ENCODE data around the gene DAPK3.
"Not testable (repeated sequence)": the region's sequence is repeated elsewhere in the genome, so short reads cannot be mapped to it uniquely, and the experiment has no call there.

The DAPK3 gene

GRCh38 chr19:3978145-3978544, 7.2 kb upstream of the DAPK3 start:
- no peak for DNase-seq (ENCODE audit: low spot score)

- no peak for DNase-seq (ENCODE audit: low spot score)
These were observed 6.6 kb upstream of the DAPK3 start for GRCh38 chr19:3977242-3978143.

GRCh38 chr19:3976495-3977241, 5.8 kb upstream of the DAPK3 start:
- DNase-seq (ENCODE audit: low spot score): no peak

DNA sequence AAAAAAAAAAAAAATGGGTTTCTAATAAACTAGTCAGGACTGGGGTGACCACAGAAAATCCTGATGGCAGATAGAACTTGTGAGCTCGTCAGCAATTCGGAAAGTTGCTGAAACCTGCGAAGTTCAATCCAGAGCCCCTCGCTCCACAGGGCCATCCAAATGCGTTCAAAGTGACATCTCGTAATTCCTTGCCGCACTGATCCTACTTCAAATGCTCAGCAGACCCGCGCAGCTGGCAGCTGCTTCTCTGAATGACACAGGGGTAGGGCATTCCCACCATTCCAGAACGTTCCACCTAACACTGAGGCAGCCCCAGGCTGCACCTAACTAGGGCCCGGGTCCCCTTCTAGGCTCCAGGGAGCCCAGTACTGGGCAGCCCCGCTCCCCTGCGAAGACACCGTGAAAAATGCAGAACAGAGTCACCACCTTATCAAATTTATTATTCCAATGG, 4.8 kb upstream of the DAPK3 start:
- DNase-seq (ENCODE audit: low spot score): no peak

GRCh38 chr19:3975144-3975543, 4.2 kb upstream of the DAPK3 start:
- DNase-seq (ENCODE audit: low spot score): no peak

- no peak for DNase-seq (ENCODE audit: low spot score)
These were observed 539 bp downstream of the DAPK3 start for GRCh38 chr19:3970313-3970807.

DNA sequence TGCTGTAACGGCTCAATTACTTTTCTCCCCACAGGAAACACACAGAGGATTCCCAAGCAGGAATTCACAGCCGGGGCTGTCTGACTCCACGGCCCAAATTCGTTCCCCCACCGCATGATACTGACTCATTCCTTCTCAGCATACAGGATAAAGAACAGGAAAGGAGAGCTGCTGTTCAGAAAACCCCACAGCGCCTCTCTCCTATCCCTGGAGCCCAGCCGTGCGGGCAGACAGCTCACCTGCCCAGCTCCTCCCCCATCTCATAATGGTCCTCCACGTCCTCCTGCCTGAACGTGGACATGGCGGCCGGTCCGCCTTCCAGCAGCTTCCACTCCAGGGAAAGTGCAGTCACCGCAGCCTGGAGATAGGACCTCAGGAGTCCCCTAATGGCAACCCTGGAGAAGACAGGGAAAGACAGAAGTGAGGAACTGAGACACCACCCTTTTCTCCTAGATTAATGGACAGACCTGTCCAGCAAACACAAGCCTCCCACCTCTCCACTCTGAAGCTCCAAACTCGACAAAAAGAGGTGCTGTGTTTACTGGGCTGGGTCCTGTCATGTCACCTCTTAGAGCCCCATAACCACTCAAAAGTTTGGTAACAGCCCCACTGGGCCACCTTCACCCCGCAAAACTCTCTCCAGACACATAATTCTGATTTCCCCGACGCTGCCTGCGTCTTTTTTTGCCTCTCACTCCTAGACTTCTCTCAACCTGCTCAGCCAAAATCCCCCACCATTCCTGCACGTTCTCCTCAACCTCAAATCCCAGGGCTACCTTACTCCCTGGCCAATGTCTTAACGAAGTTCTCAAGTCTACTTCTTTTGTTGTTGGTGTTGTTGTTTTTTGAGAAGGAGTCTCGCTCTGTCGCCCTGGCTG, 1.2 kb downstream of the DAPK3 start:
- no peak for DNase-seq (ENCODE audit: low spot score)

- no peak for DNase-seq (ENCODE audit: low spot score)
These were observed 2.1 kb downstream of the DAPK3 start for GRCh38 chr19:3968556-3969434.

DNA sequence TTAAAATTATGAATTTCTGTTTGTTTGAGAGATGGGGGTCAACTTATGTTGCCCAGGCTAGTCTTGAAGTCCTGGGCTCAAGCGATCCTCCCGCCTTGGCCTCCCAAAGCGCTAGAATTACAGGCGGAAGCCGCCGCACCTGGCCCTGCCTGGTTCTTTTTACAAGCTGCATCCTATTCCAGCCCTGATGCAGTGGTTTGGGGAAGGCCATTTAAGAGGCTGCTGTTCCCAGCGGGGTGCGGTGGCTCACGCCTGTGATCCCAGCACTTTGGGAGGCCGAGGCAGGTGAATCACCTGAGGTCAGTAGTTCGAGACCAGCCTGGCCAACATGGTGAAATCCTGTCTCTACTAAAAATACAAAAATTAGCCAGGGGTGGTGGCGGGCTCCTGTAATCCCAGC, 2.9 kb downstream of the DAPK3 start:
- not testable (repeated sequence) for DNase-seq (ENCODE audit: low spot score)

- DNase-seq (ENCODE audit: low spot score): no peak
These were observed 4.6 kb downstream of the DAPK3 start for GRCh38 chr19:3966051-3967017.

DNA sequence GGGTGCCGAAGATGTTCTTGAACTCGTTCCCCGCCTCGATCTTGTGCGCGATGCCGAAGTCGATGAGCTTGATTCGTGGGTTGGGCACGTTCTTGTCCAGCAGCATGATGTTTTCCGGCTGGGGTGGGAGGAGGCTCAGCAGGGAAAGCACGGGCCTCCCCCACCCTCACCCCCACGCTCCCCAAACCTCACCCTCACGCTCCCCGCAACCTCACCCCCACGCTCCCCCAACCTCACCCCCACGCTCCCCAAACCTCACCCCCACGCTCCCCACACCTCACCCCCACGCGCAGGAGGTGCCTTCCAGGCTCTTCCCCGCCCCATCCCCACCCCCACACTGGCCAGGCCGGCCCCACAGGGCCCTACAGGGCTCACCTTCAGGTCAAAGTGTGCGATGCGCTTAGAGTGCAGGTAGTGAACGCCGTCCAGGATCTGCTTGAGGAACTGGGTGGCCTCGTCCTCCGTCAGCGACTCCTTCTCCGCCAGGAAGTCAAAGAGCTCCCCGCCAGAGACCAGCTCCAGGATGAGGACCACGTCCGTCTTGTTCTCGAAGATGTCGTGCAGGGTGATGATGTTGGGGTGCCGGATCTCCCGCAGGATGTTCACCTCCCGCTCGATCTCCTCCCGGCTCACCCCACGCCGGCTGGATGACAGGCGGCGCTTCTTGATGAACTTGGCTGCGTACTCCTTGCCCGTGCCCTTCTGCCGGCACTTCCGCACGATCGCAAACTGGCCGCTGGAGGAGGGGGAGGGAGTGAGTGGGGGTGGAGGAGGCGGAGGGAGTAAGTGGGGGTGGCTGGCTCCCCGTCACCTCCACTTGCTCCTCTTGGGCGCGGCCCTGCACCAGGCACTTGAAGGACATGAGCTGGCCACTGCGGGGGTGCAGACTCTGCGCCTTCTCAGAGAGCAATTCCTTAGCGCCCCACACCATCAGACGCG, 6.4 kb downstream of the DAPK3 start:
- DNase-seq (ENCODE audit: low spot score): no peak

GRCh38 chr19:3963458-3964255, 7.2 kb downstream of the DAPK3 start:
- no peak for DNase-seq (ENCODE audit: low spot score)

- DNase-seq (ENCODE audit: low spot score): no peak
These were observed 9.9 kb downstream of the DAPK3 start for GRCh38 chr19:3961007-3961406.

- DNase-seq (ENCODE audit: low spot score): no peak
These were observed 11.2 kb downstream of the DAPK3 start for GRCh38 chr19:3959766-3960131.

GRCh38 chr19:3958836-3959765, 11.8 kb downstream of the DAPK3 start:
- DNase-seq (ENCODE audit: low spot score): no peak

DNA sequence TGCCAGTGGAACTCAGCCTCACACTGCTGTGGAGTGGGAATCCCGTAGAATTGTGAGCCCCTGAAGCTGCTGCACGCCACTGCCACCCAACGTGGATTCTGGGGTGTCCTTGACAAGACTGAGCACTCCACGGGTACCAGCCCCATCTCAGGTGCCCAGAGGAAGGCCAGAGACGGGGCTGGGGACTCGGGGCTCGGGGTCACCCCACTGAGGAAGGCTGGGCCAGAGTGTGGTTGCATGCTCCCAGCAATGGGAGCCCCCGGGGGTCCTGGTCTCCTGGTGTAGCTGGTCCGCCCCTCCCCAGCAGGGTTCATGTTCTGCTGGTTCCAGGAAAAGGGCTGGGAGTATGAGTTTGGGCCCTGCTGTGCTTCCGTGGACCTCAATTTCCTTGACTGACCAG, 15.2 kb downstream of the DAPK3 start:
- DNase-seq (ENCODE audit: low spot score): no peak

- not testable (repeated sequence) for DNase-seq (ENCODE audit: low spot score)
These were observed 15.6 kb downstream of the DAPK3 start for GRCh38 chr19:3955276-3955675.
